ENCODE measurements around the gene PRKD1. TPM values are rescaled to one million over a fixed set of nuclear protein-coding genes. Genes with fewer than 3 reads are reported as not detected.

Gene PRKD1
- total RNA-seq, 1 experiment from 2014 or later = 1.2 TPM

DNA sequence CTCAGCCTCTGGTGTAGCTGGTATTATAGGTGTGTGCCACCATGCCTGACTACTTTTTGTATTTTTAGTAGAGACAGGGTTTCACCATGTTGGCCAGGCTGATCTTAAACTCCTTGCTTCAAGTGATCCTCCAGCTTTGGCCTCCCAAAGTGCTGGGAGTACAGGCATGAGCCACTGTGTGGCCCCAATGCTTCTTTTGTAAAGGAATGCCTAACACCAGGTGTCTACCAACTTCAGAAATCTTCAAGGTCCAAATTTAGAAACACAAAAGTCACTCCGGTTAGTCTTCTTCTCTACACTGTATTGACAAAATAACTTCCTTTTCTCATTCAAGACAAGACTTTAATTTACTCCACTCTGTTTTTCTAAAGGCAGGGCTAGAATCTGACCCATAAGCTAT is 188.7 kb downstream of the PRKD1 start:
- no peak for DNase-seq
- BruUV-seq (replicated peaks) = no TSS peak
- Histone ChIP-seq H3K27me3 (ENCODE audit: low read length) (no peaks in the 10 kb centered on the region), H3K9ac (ENCODE audit: low read length) (no peak overlapping the region), H3K4me1 (ENCODE audit: insufficient read depth, low read length) (no peaks in the 10 kb centered on the region), H3K9me2 (replicated peaks; ENCODE audit: low read length) (no peaks in the 10 kb centered on the region), H3K4me3 (ENCODE audit: low read length) (no peak overlapping the region), H3K79me2 (ENCODE audit: low read length) (no peaks in the 10 kb centered on the region), H3K36me3 (ENCODE audit: low read depth, low read length) (no peaks in the 10 kb centered on the region), H3K9me3 (ENCODE audit: low read length) (no peaks in the 10 kb centered on the region), H4K20me1 (ENCODE audit: low read length) (no peaks in the 10 kb centered on the region), H2AFZ (ENCODE audit: low read length) (no peak overlapping the region), H3K27ac (ENCODE audit: low read length) (no peak overlapping the region), H3K4me2 (ENCODE audit: low read length) (no peak overlapping the region), H3F3A (ENCODE audit: low read length, unreplicated experiment) (no peaks in the 10 kb centered on the region)
- no peak for ATAC-seq
- ChIA-PET POLR2A (ENCODE audit: unreplicated experiment) (no interaction called here), CTCF (no interaction called here)
- intact Hi-C loops (cut with micrococcal nuclease) = no loop called here
- TF ChIP-seq EZH2 (IDR thresholded peaks at IDR 0.05; ENCODE audit: low read length, unreplicated experiment) (no peak), EZH2phosphoT487 (IDR thresholded peaks at IDR 0.05; ENCODE audit: borderline replicate concordance, low read length) (no peak)
- TF ChIP-seq, protein P1, sequence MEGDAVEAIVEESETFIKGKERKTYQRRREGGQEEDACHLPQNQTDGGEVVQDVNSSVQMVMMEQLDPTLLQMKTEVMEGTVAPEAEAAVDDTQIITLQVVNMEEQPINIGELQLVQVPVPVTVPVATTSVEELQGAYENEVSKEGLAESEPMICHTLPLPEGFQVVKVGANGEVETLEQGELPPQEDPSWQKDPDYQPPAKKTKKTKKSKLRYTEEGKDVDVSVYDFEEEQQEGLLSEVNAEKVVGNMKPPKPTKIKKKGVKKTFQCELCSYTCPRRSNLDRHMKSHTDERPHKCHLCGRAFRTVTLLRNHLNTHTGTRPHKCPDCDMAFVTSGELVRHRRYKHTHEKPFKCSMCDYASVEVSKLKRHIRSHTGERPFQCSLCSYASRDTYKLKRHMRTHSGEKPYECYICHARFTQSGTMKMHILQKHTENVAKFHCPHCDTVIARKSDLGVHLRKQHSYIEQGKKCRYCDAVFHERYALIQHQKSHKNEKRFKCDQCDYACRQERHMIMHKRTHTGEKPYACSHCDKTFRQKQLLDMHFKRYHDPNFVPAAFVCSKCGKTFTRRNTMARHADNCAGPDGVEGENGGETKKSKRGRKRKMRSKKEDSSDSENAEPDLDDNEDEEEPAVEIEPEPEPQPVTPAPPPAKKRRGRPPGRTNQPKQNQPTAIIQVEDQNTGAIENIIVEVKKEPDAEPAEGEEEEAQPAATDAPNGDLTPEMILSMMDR (conservative IDR thresholded peaks at IDR 0.05; ENCODE audit: low read depth, low read length) = no peak

DNA sequence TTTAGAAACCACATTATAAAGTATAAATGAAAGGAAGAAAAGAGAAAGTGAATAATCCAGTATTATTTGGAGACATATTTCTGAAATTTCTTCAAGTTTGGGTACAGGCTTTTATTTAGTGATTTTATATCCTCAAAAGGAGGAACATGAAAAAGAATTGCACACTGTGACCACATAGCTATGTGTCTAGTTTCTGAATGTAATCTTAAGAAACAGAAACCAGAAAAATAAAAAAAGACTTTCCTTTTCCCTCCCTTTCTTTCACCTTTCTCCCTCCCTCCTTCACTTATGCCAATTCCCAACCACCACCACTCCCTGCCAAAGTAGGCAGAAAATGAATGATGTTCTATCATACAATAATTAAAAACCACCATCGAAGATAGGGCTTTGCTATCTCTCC is 189.6 kb downstream of the PRKD1 start:
- no TSS peak for BruUV-seq (replicated peaks)
- ATAC-seq = no peak
- DNase-seq = no peak

DNA sequence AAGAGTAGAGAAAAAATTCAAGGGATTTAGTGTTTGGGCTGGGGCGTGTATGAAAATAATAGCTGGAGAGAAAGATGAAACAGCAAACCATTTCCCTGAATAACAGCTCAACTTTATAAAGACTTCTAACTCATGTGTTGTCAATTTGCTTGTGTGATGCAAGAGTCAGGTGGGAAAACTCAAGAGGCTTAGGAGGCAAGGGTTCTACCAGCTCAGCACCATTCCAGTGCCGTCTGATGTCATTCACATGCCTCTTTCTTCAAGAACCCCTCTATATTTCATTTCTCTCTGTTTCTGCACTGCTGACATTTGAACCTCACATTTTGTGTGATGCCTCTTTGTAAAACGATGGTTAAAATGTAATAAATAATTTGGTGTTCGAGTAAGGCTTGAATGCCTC is 192.2 kb downstream of the PRKD1 start:
- Histone ChIP-seq H3K9me3 (ENCODE audit: low read length) (no peaks in the 10 kb centered on the region), H3K4me2 (ENCODE audit: low read length) (no peak overlapping the region), H3K27ac (ENCODE audit: low read length) (no peak overlapping the region), H3K9ac (ENCODE audit: low read length) (no peak overlapping the region), H3K36me3 (ENCODE audit: low read depth, low read length) (no peaks in the 10 kb centered on the region), H3K4me1 (ENCODE audit: insufficient read depth, low read length) (no peaks in the 10 kb centered on the region), H2AFZ (ENCODE audit: low read length) (no peak overlapping the region), H3K27me3 (ENCODE audit: low read length) (no peaks in the 10 kb centered on the region), H3K4me3 (ENCODE audit: low read length) (no peak overlapping the region), H3F3A (ENCODE audit: low read length, unreplicated experiment) (no peaks in the 10 kb centered on the region), H3K9me2 (replicated peaks; ENCODE audit: low read length) (no peaks in the 10 kb centered on the region), H4K20me1 (ENCODE audit: low read length) (no peaks in the 10 kb centered on the region), H3K79me2 (ENCODE audit: low read length) (no peaks in the 10 kb centered on the region)
- ATAC-seq = no peak
- BruUV-seq (replicated peaks) = no TSS peak
- POLR2A ChIA-PET (ENCODE audit: unreplicated experiment) = no interaction called here
- intact Hi-C loops (cut with micrococcal nuclease) = no loop called here
- no peak for DNase-seq
- CTCF ChIA-PET = no interaction called here
- TF ChIP-seq, protein P1 (conservative IDR thresholded peaks at IDR 0.05; ENCODE audit: low read depth, low read length) = no peak
- TF ChIP-seq EZH2phosphoT487 (IDR thresholded peaks at IDR 0.05; ENCODE audit: borderline replicate concordance, low read length) = no peak
- TF ChIP-seq EZH2 (IDR thresholded peaks at IDR 0.05; ENCODE audit: low read length, unreplicated experiment) = no peak

More for the DNA sequence above, 189.6 kb downstream of the PRKD1 start:
- no peaks in the 10 kb centered on the region for H3K36me3 ChIP-seq (ENCODE audit: low read depth, low read length)
- POLR2A ChIA-PET (ENCODE audit: unreplicated experiment) = no interaction called here
- H3K4me2 ChIP-seq (ENCODE audit: low read length) = no peak overlapping the region
- no peak overlapping the region for H3K4me3 ChIP-seq (ENCODE audit: low read length)
- H3K9me3 ChIP-seq (ENCODE audit: low read length) = no peaks in the 10 kb centered on the region
- H4K20me1 ChIP-seq (ENCODE audit: low read length) = no peaks in the 10 kb centered on the region
- H3K9ac ChIP-seq (ENCODE audit: low read length) = no peak overlapping the region
- H3F3A ChIP-seq (ENCODE audit: low read length, unreplicated experiment) = no peaks in the 10 kb centered on the region
- no peak overlapping the region for H3K27ac ChIP-seq (ENCODE audit: low read length)
- no peaks in the 10 kb centered on the region for H3K79me2 ChIP-seq (ENCODE audit: low read length)
- CTCF ChIA-PET = no interaction called here
- no peaks in the 10 kb centered on the region for H3K4me1 ChIP-seq (ENCODE audit: insufficient read depth, low read length)
- no peak for TF ChIP-seq EZH2 (IDR thresholded peaks at IDR 0.05; ENCODE audit: low read length, unreplicated experiment)
- no peak for TF ChIP-seq EZH2phosphoT487 (IDR thresholded peaks at IDR 0.05; ENCODE audit: borderline replicate concordance, low read length)
- TF ChIP-seq, protein P1 (conservative IDR thresholded peaks at IDR 0.05; ENCODE audit: low read depth, low read length) = no peak
- H3K9me2 ChIP-seq (replicated peaks; ENCODE audit: low read length) = no peaks in the 10 kb centered on the region
- H2AFZ ChIP-seq (ENCODE audit: low read length) = no peak overlapping the region
- no peaks in the 10 kb centered on the region for H3K27me3 ChIP-seq (ENCODE audit: low read length)
- intact Hi-C loops (cut with micrococcal nuclease) = no loop called here
